Skeletal muscle satellite cell (primary cell): ENCODE data around the gene CLDN7.

ENCODE experiments used
- H3K27me3 ChIP-seq: 2 replicates; pipeline ENCODE4 v1.7.0; 2013; ENCODE audit warnings: low read length; ENCODE audit not compliant: control insufficient read depth, insufficient read depth
- H3K36me3 ChIP-seq: 2 replicates; pipeline ENCODE4 v1.7.0; 2013; ENCODE audit warnings: mild to moderate bottlenecking, control low read depth, low read length; ENCODE audit not compliant: insufficient read depth
- H3K4me1 ChIP-seq: 2 replicates; pipeline ENCODE4 v1.7.0; 2013; ENCODE audit warnings: low read length; ENCODE audit not compliant: control insufficient read depth, insufficient read depth
- H3K4me2 ChIP-seq: 2 replicates; pipeline ENCODE4 v1.7.0; 2013; ENCODE audit warnings: mild to moderate bottlenecking, low read length
- H3K4me3 ChIP-seq: 2 replicates; pipeline ENCODE4 v1.7.0; 2013; ENCODE audit warnings: low read length
- H3K9ac ChIP-seq: 2 replicates; pipeline ENCODE4 v1.7.0; 2013; ENCODE audit warnings: mild to moderate bottlenecking, low read depth, low read length, moderate library complexity
- H3K9me3 ChIP-seq: replicated peaks from 2 replicates; pipeline ENCODE4 v1.7.0; 2013; ENCODE audit warnings: mild to moderate bottlenecking, control low read depth, low read length

Gene CLDN7

GRCh38 chr17:7220593-7221277 is 41.5 kb downstream of the CLDN7 start:
- peak overlapping the region; percentile 95 for H3K4me3 ChIP-seq
- peak overlapping the region; percentile 93 for H3K9ac ChIP-seq

DNA sequence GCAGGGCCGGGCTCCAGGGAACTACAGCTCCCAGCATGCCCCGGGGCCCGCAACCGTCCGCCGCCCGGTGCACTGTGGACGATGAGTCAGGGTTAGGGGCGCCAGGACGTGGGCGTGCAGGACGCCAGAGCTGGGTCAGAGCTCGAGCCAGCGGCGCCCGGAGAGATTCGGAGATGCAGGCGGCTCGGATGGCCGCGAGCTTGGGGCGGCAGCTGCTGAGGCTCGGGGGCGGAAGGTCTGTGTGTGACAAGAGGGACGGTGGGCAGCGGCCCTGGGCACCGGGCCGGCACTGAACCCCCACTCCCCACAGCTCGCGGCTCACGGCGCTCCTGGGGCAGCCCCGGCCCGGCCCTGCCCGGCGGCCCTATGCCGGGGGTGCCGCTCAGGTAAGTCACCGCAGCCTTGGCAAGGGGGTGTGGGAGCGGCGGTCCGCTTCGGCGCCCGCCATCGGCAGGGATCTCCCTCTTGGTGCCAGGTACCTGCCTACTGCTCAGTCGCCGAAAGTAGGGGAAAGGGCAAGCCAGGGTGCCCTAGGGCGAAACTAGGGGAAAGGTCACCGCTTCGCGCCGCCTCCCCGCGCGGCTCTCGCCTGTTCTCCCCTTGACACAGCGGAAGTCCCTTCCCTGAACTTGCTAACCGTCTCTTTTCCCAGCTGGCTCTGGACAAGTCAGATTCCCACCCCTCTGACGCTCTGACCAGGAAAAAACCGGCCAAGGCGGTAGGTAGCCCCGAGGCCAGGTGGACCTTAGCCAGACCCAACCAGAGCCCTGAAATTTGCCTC is 42.3 kb downstream of the CLDN7 start, which contains the start of the genes ACADVL and DLG4:
ACADVL (plus strand) TSS at position 127 of the 781 bp plus-strand sequence; CDS start at position 174, 47 bp downstream.
DLG4 (minus strand) TSS at position 25 of the 781 bp plus-strand sequence.
- peak within 1 kb of the TSS; percentile 90 for H3K4me2 ChIP-seq
- no peaks in the 10 kb centered on the region for H3K27me3 ChIP-seq
- H3K4me1 ChIP-seq = peaks cover 49% of the 10 kb centered on the region
- peak within 1 kb of the TSS; percentile 93 for H3K9ac ChIP-seq
- peak within 1 kb of the TSS; percentile 95 for H3K4me3 ChIP-seq
- peaks cover 38% of the 10 kb centered on the region for H3K36me3 ChIP-seq
- H3K9me3 ChIP-seq = no peaks in the 10 kb centered on the region

More at GRCh38 chr17:7220593-7221277, 41.5 kb downstream of the CLDN7 start:
- Histone ChIP-seq H3K27me3 (no peaks in the 10 kb centered on the region), H3K4me2 (peak overlapping the region; percentile 90), H3K9me3 (no peaks in the 10 kb centered on the region), H3K36me3 (peaks cover 39% of the 10 kb centered on the region), H3K4me1 (peaks cover 43% of the 10 kb centered on the region)

- Histone ChIP-seq H3K4me1 (peaks cover 52% of the 10 kb centered on the region), H3K9me3 (no peaks in the 10 kb centered on the region), H3K4me2 (peak overlapping the region; percentile 90), H3K4me3 (peak overlapping the region; percentile 95), H3K27me3 (no peaks in the 10 kb centered on the region), H3K36me3 (peaks cover 33% of the 10 kb centered on the region), H3K9ac (peak overlapping the region; percentile 93)
These were observed 43.0 kb downstream of the CLDN7 start for GRCh38 chr17:7219229-7219811.

DNA sequence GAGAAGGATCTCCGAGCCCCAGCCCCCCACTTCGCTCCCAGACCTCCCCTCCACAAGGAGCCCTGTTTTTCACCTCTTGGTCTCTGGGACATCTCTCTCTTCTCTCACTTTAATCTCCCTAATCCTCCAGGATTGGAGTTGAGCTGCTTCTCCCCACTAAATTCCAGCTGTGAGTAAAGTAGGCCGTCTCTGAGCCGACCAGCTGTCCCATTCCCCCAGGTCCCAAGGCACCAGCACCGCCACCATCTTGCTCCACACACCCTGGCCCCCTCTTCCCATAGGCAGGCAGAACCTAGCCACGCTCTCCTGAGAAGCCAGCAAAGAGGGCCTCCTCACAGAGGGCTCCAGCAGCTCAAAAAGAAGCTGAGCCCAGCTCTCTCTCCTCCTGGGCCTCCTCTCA is 43.5 kb downstream of the CLDN7 start:
- Histone ChIP-seq H3K4me3 (no peak overlapping the region), H3K4me2 (peak overlapping the region; percentile 90), H3K9me3 (no peaks in the 10 kb centered on the region), H3K27me3 (no peaks in the 10 kb centered on the region), H3K36me3 (peaks cover 27% of the 10 kb centered on the region), H3K9ac (no peak overlapping the region), H3K4me1 (peaks cover 57% of the 10 kb centered on the region)

DNA sequence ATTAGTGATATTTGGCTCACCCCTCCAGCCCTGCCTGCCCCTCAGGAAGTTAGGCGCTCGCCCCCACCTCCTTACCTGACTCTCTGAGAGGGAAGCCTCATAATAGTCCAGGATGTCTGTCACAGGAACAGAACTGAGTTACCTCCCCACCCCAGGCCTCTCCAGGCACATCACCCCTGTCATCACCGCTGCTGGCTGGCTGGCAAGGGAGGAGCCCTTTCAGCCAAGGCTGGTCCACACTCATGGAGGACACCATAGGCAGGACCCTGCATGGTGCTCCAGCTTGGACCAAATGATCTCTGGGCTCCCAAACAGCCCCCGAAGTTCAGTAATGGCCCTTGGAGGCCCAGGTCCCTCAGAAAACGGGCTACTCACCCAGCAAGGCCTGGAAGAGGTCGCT is 44.1 kb downstream of the CLDN7 start:
- peak overlapping the region; percentile 66 for H3K4me3 ChIP-seq
- H3K4me2 ChIP-seq = peak overlapping the region; percentile 78
- H3K36me3 ChIP-seq = peaks cover 22% of the 10 kb centered on the region
- H3K4me1 ChIP-seq = peaks cover 60% of the 10 kb centered on the region
- peak overlapping the region; percentile 73 for H3K9ac ChIP-seq
- H3K27me3 ChIP-seq = no peaks in the 10 kb centered on the region
- no peaks in the 10 kb centered on the region for H3K9me3 ChIP-seq

DNA sequence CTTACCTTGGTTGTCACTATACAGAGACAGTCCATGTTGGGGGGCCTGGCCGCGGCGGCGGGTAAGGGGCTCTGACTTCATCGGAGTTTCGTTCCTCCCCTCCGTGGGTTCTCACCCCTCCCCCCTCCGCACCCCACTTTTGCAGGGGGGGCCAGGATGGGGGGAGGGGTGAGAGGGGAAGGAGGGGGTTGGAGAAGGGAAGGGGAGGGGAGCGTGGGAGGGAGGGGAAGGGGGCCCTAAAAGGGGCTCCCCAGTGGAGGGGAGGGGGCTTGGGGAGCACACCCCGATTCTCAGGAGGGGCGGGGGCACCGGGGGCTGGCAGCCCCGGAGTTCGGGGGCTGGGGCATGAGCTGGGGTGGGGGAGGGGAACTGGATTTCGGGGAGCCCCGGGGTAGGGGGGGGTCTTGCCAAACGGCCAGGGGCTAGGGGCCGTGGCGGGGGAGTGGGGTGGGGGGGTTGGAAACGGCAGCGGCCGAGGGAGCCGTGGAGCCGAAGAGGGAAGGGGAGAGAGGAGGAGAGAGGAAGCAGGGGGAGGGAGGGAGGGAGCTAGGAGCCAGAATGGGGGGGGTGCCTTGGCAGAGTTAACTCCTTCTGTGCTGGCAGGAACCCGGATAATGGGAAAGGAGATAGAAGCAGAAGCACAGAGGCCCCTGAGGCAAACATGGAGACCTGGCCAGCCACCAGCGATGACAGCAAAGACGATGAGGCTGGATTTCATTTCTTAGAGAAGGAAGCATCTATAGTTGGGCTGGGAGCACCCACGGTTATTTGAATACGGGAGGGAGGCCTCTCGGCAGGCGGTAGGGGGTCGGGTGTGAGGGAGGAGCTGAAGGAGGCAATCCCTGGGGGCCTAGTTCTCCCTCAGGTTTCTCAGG is 44.9 kb downstream of the CLDN7 start:
- H3K4me1 ChIP-seq = peaks cover 60% of the 10 kb centered on the region
- H3K27me3 ChIP-seq = no peaks in the 10 kb centered on the region
- peak overlapping the region; percentile 88 for H3K4me2 ChIP-seq
- no peaks in the 10 kb centered on the region for H3K9me3 ChIP-seq
- H3K9ac ChIP-seq = peak overlapping the region; percentile 74
- peaks cover 13% of the 10 kb centered on the region for H3K36me3 ChIP-seq
- H3K4me3 ChIP-seq = peak overlapping the region; percentile 72

DNA sequence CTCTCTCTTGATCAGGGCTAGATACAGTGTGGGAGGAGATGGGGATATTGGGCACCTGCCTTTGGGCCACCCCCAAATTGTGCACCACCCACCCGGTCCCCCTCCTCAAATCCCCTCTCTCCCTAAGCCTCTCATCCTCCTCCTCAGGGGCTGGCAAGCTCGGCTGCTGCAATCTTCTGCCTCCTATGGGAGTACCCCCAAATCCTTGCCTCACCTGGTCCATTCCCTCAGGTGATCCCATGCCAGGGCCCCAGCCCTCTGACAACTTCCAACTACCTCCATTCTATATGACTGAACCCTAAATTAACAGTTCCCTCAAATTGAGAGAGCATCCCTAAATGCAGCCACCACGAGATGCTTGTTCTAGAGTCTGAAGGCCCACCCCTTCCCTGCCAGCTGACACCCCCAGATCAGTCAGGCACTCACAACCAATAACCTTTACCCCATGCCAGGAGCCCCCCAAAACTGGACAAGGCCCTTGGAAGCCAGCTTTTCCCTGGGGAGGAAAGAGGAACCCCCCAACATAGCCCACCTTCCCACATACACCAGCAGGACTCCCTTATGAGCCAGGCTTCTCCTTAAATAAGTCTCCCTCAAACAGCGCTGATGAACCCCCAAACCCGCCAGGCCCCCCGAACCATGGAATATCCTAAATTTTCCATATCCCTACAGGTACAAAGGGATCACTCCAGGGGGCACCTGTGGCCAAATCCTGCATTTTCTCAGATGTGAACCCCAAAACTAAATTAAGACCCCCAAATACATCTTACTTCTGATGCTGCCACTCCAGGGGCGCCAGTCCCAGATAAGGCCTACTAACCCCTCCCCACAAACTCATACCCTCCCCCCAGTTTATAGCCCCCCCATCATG is 45.8 kb downstream of the CLDN7 start:
- peaks cover 5% of the 10 kb centered on the region for H3K36me3 ChIP-seq
- peak overlapping the region; percentile 72 for H3K4me3 ChIP-seq
- H3K9ac ChIP-seq = peak overlapping the region; percentile 74
- peaks cover 57% of the 10 kb centered on the region for H3K4me1 ChIP-seq
- H3K27me3 ChIP-seq = no peaks in the 10 kb centered on the region
- H3K9me3 ChIP-seq = no peaks in the 10 kb centered on the region
- peak overlapping the region; percentile 88 for H3K4me2 ChIP-seq

DNA sequence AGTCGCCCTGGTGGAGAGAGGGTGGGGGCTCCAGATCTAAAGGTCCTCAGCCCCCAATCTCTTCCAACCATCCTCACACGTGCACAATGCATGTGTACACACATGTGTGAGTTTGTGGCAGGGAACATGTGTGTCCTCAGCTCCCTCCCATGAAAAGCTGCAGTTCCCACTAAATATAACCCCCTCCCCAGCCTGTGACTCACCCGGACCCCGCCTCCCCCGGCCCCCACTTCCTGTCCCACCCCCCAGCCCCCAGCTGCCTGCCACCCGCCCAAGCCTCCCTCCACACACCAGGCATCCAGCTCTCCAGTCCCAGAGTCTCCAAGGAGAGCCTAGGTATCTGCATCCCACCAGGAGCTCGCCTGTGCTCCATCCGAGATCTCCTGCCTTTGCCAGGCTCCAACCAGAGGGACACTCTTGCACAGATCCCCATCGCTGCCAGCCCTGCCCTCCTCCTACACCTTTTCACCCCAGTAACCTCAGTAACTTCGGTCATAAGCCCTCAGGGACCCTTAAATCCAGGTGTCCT is 46.6 kb downstream of the CLDN7 start:
- H3K4me1 ChIP-seq = peaks cover 50% of the 10 kb centered on the region
- H3K9me3 ChIP-seq = no peaks in the 10 kb centered on the region
- H3K4me2 ChIP-seq = peak overlapping the region; percentile 88
- no peaks in the 10 kb centered on the region for H3K36me3 ChIP-seq
- H3K4me3 ChIP-seq = peak overlapping the region; percentile 72
- no peaks in the 10 kb centered on the region for H3K27me3 ChIP-seq
- peak overlapping the region; percentile 74 for H3K9ac ChIP-seq

DNA sequence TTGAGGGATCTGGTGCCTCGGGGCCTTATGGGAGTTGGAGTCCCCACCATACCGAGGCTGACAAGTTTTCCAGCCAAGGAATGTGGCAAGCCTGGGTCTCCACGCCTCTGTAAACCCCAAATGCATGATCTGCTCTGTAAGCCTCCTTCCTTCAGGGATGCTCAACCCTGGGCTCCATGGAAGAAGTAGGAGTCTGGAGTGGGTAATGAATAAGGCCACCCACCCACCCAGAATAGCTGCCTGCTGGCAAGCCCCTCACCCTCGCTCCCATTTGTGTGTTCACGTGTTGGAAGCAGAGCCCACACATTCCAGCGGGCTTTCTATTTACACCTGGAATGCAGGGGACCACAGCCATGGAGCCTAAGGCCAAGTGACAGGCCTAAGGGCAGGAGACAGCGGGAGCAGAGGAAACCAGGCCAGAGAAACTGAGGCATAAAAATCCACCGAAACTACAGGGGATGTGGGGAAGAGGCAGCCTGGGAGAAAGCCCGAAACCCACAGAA is 47.1 kb downstream of the CLDN7 start:
- Histone ChIP-seq H3K9me3 (no peaks in the 10 kb centered on the region), H3K4me2 (peak overlapping the region; percentile 88), H3K4me1 (peaks cover 45% of the 10 kb centered on the region), H3K36me3 (no peaks in the 10 kb centered on the region), H3K4me3 (peak overlapping the region; percentile 61), H3K27me3 (no peaks in the 10 kb centered on the region), H3K9ac (peak overlapping the region; percentile 10)
